ENCODE measurements around the gene TNFAIP8L3.

- TF ChIP-seq CTCF (IDR thresholded peaks at IDR 0.05 in 8 of 11, conservative IDR thresholded peaks at IDR 0.05 in 3 of 11): no peak
- TF ChIP-seq POLR2A (IDR thresholded peaks at IDR 0.05): no peak
- TF ChIP-seq POLR2AphosphoS5 (IDR thresholded peaks at IDR 0.05): no peak
Observed at GRCh38 chr15:51100785-51101489, 6.2 kb upstream of the TNFAIP8L3 start.
